DOHH2 (cell line): ENCODE results near the gene PPP3CA.
"Not testable (repeated sequence)": the region's sequence is repeated elsewhere in the genome, so short reads cannot be mapped to it uniquely, and the experiment has no call there.

Source experiments
- CTCF ChIP-seq: fragments of 200-600 bp; sonication (generic); IDR thresholded peaks from one replicate; pipeline ENCODE4 v1.5.1; 2014; ENCODE audit warnings: antibody characterized with exemption, mild to moderate bottlenecking, low read depth, low read length; ENCODE audit not compliant: poor library complexity, severe bottlenecking
- EZH2phosphoT487 ChIP-seq: fragments of 200-600 bp; sonication (generic); IDR thresholded peaks from 2 replicates; pipeline ENCODE4 v1.6.1; 2017; ENCODE audit warnings: borderline replicate concordance, mild to moderate bottlenecking, antibody characterized with exemption, low read length, moderate library complexity, mixed read lengths

GRCh38 chr4:101128898-101129297 lies 218.4 kb downstream of the PPP3CA start:
- not testable (repeated sequence) for TF ChIP-seq CTCF, EZH2phosphoT487
